COLO668 (cell line): Measurements from ENCODE around the gene NECAB2.

Source experiments
- DNase-seq: peaks from one replicate; lab custom pipeline; 2025; ENCODE audit not compliant: unreplicated experiment; lab: John Stamatoyannopoulos, UW

The NECAB2 gene

GRCh38 chr16:84042308-84042878 is 74.3 kb downstream of the NECAB2 start, which contains the start of gene SLC38A8:
SLC38A8 (minus strand) TSS chr16:84042795; CDS start chr16:84042157, 638 bp downstream.
- DNase-seq = no peak

- peak; percentile 91 for DNase-seq
Observed at GRCh38 chr16:84042879-84043485, 74.9 kb downstream of the NECAB2 start.

- peak; percentile 46 for DNase-seq
Observed at GRCh38 chr16:84043486-84044117, 75.6 kb downstream of the NECAB2 start.

- peak; percentile 22 for DNase-seq
Observed at GRCh38 chr16:84044118-84044488, 76.1 kb downstream of the NECAB2 start.

GRCh38 chr16:84045001-84045817 is 77.2 kb downstream of the NECAB2 start:
- no peak for DNase-seq

- DNase-seq = no peak
Observed at GRCh38 chr16:84045818-84046470, 77.9 kb downstream of the NECAB2 start.

GRCh38 chr16:84047206-84047605 is 79.2 kb downstream of the NECAB2 start:
- no peak for DNase-seq

GRCh38 chr16:84047626-84048025 is 79.6 kb downstream of the NECAB2 start:
- no peak for DNase-seq

- peak; percentile 55 for DNase-seq
Observed at GRCh38 chr16:84048270-84048669, 80.2 kb downstream of the NECAB2 start.

GRCh38 chr16:84048871-84049270 is 80.8 kb downstream of the NECAB2 start:
- no peak for DNase-seq

- no peak for DNase-seq
Observed at GRCh38 chr16:84049403-84050060, 81.5 kb downstream of the NECAB2 start.

- no peak for DNase-seq
Observed at GRCh38 chr16:84050316-84050715, 82.3 kb downstream of the NECAB2 start.

- no peak for DNase-seq
Observed at GRCh38 chr16:84052071-84052622, 84.1 kb downstream of the NECAB2 start.
